Measurements from ENCODE around the gene ASIC2. TPM values are rescaled to one million over a fixed set of nuclear protein-coding genes. Genes with fewer than 3 reads are reported as not detected.

The ASIC2 gene
- total RNA-seq, 1 experiment from 2014 or later = not detected

GRCh38 chr17:32993977-32994376 is 299.1 kb downstream of the ASIC2 start:
- Histone ChIP-seq H3K9me3 (ENCODE audit: control insufficient read depth in 1 of 2, insufficient read depth in 1 of 2, low read depth in 1 of 2, low read length in 2 of 2) (no peaks in the 10 kb centered on the region), H3K4me2 (ENCODE audit: low read length) (no peak overlapping the region), H3K4me1 (ENCODE audit: control insufficient read depth in 1 of 2, insufficient read depth in 2 of 2, low read length in 2 of 2) (peaks cover 2 to 9% of the 10 kb centered on the region in 2 experiments; a peak in 2 of 4 replicates), H3K79me2 (ENCODE audit: insufficient read depth, low read length) (no peaks in the 10 kb centered on the region), H3K27ac (ENCODE audit: low read depth, low read length) (no peak overlapping the region), H3K4me3 (replicated peaks in 1 of 2; ENCODE audit: low read depth in 1 of 2, low read length in 2 of 2) (no peak overlapping the region), H2AFZ (ENCODE audit: low read depth, low read length, poor library complexity, severe bottlenecking) (no peak overlapping the region), H3K9ac (ENCODE audit: low read length) (no peak overlapping the region), H3K9me2 (ENCODE audit: insufficient read depth) (no peaks in the 10 kb centered on the region), H4K20me1 (ENCODE audit: insufficient read depth) (no peaks in the 10 kb centered on the region), H3K27me3 (ENCODE audit: insufficient read depth, low read length) (no peaks in the 10 kb centered on the region; the same call in 1 of the 2 replicates), H3K36me3 (ENCODE audit: control insufficient read depth in 1 of 2, insufficient read depth in 2 of 2, low read length in 2 of 2) (no peaks in the 10 kb centered on the region)
- no TSS peak for BruUV-seq (replicated peaks)
- ATAC-seq = no peak
- POLR2A ChIA-PET = no interaction called here
- intact Hi-C loops (cut with micrococcal nuclease) = no loop called here
- no peak for TF ChIP-seq EGR1 (IDR thresholded peaks at IDR 0.05; ENCODE audit: low read depth)
- TF ChIP-seq ZFX (IDR thresholded peaks at IDR 0.05) = no peak
- no peak for TF ChIP-seq TCF7L2 (IDR thresholded peaks at IDR 0.05; ENCODE audit: borderline replicate concordance, extremely low read depth, insufficient read depth, insufficient read length)
- no peak for TF ChIP-seq SIN3A (IDR thresholded peaks at IDR 0.05; ENCODE audit: low read depth)
- no peak for TF ChIP-seq SRF (IDR thresholded peaks at IDR 0.05; ENCODE audit: low read depth)
- no peak for TF ChIP-seq ELF1 (IDR thresholded peaks at IDR 0.05; ENCODE audit: borderline replicate concordance, low read depth)
- no peak for TF ChIP-seq YY1 (IDR thresholded peaks at IDR 0.05; ENCODE audit: extremely low read depth, insufficient replicate concordance, low read depth, low read length)
- no peak for TF ChIP-seq JUND (IDR thresholded peaks at IDR 0.05)
- no peak for TF ChIP-seq EZH2 (IDR thresholded peaks at IDR 0.05)
- no peak for TF ChIP-seq ZNF274 (IDR thresholded peaks at IDR 0.05; ENCODE audit: low read depth, low read length)
- no peak for TF ChIP-seq EZH2phosphoT487 (IDR thresholded peaks at IDR 0.05; ENCODE audit: borderline replicate concordance)
- no peak for TF ChIP-seq RAD21 (IDR thresholded peaks at IDR 0.05; ENCODE audit: low read depth)
- no peak for TF ChIP-seq CEBPB (IDR thresholded peaks at IDR 0.05; ENCODE audit: low read depth)
- TF ChIP-seq FOSL1 (IDR thresholded peaks at IDR 0.05; ENCODE audit: low read depth) = no peak
- TF ChIP-seq, protein P1, sequence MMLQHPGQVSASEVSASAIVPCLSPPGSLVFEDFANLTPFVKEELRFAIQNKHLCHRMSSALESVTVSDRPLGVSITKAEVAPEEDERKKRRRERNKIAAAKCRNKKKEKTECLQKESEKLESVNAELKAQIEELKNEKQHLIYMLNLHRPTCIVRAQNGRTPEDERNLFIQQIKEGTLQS (IDR thresholded peaks at IDR 0.05) = no peak
- TF ChIP-seq, protein P2, sequence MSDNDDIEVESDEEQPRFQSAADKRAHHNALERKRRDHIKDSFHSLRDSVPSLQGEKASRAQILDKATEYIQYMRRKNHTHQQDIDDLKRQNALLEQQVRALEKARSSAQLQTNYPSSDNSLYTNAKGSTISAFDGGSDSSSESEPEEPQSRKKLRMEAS (IDR thresholded peaks at IDR 0.05) = no peak
- TF ChIP-seq, protein P3, sequence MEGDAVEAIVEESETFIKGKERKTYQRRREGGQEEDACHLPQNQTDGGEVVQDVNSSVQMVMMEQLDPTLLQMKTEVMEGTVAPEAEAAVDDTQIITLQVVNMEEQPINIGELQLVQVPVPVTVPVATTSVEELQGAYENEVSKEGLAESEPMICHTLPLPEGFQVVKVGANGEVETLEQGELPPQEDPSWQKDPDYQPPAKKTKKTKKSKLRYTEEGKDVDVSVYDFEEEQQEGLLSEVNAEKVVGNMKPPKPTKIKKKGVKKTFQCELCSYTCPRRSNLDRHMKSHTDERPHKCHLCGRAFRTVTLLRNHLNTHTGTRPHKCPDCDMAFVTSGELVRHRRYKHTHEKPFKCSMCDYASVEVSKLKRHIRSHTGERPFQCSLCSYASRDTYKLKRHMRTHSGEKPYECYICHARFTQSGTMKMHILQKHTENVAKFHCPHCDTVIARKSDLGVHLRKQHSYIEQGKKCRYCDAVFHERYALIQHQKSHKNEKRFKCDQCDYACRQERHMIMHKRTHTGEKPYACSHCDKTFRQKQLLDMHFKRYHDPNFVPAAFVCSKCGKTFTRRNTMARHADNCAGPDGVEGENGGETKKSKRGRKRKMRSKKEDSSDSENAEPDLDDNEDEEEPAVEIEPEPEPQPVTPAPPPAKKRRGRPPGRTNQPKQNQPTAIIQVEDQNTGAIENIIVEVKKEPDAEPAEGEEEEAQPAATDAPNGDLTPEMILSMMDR (IDR thresholded peaks at IDR 0.05 in 2 of 3, conservative IDR thresholded peaks at IDR 0.05 in 1 of 3; ENCODE audit: borderline replicate concordance in 1 of 3, insufficient read depth in 1 of 3, low read depth in 2 of 3, low read length in 2 of 3) = no peak
- no peak for TF ChIP-seq POLR2AphosphoS5 (IDR thresholded peaks at IDR 0.05; ENCODE audit: low read depth, low read length)
- TF ChIP-seq, protein P4, sequence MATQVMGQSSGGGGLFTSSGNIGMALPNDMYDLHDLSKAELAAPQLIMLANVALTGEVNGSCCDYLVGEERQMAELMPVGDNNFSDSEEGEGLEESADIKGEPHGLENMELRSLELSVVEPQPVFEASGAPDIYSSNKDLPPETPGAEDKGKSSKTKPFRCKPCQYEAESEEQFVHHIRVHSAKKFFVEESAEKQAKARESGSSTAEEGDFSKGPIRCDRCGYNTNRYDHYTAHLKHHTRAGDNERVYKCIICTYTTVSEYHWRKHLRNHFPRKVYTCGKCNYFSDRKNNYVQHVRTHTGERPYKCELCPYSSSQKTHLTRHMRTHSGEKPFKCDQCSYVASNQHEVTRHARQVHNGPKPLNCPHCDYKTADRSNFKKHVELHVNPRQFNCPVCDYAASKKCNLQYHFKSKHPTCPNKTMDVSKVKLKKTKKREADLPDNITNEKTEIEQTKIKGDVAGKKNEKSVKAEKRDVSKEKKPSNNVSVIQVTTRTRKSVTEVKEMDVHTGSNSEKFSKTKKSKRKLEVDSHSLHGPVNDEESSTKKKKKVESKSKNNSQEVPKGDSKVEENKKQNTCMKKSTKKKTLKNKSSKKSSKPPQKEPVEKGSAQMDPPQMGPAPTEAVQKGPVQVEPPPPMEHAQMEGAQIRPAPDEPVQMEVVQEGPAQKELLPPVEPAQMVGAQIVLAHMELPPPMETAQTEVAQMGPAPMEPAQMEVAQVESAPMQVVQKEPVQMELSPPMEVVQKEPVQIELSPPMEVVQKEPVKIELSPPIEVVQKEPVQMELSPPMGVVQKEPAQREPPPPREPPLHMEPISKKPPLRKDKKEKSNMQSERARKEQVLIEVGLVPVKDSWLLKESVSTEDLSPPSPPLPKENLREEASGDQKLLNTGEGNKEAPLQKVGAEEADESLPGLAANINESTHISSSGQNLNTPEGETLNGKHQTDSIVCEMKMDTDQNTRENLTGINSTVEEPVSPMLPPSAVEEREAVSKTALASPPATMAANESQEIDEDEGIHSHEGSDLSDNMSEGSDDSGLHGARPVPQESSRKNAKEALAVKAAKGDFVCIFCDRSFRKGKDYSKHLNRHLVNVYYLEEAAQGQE (IDR thresholded peaks at IDR 0.05; ENCODE audit: low read depth) = no peak
- RAD21 ChIA-PET (ENCODE audit: low non-redundant PET in 1 of 2, low total read pairs in 2 of 2, uncharacterized antibody in 2 of 2, unreplicated experiment in 2 of 2) = no interaction called here
- CTCF ChIA-PET = no interaction called here
- DNase-seq (ENCODE audit: low read depth, low spot score) = no peak
